G401.6 (cell line): ENCODE results near the gene DCAF7.

Source experiments
- FAIRE-seq: peaks from 2 replicates; lab custom pipeline; 2012; peaks lifted over from hg19 to GRCh38; lab: Jason Lieb, UNC

DCAF7 gene

GRCh38 chr17:63525190-63525946 lies 24.9 kb upstream of the DCAF7 start:
- no peak for FAIRE-seq

DNA sequence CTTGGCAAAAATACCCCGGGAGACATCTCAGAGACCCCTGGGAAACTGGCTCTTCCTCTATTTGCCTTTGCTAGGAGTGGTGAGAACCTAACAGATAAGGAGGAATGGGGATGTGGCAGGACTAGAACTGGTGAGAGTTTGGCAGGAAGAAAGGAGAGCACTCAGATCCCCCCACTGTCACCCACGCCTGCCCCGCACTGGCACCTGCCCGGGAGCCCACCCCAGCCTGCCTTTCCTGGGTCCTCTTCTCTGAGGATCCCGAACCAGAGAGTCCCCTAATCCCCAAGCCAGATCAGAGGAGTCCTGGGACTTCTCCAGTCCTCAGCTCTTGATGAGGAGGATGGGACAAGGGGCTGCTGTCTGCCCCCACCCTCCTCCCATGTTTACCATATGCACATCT lies 23.4 kb upstream of the DCAF7 start:
- FAIRE-seq: no peak

DNA sequence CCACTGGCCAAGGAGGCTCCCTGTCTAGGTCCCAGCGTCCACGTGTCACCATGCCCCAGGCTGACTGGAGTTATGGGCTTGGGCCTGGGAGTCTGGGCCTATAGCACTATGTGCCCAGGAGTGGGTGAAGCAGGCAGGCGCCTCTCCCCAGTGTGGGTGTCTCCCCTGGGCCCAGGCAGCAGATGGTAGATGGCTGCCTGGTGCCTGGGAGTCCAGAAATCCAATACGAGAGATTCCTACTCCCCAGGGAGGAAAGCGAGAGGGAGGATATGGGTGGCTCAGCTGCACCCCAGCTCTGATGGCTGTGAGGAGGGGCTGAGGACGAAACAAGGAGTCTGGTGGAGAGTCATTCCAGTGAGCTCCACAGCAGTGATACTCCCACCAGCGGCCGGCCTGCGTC lies 22.1 kb upstream of the DCAF7 start:
- FAIRE-seq: no peak

GRCh38 chr17:63529711-63530556 lies 20.3 kb upstream of the DCAF7 start:
- FAIRE-seq: no peak

DNA sequence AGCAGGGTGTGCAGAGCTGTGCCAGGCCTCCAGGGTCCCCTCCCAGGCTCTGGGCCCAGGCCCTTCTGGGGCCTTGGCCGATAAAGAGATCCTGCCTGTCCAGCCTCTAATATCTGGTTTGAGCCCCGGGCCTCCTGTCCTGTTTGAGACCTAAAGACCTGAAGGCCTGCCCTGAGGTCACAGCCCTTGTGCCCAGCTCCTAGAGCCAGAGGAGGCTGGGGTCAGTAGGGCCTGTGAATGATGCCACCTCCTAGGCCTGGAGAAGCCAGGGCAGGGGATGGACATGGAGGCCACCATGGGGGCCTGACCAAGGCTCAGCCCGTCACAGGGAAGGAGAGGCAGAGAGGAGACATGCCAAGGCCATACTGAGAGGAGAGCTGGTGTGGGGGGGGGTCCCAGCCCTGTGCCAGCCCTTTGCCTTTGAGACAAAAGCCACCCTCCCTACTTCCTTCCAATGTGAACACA lies 19.7 kb upstream of the DCAF7 start:
- no peak for FAIRE-seq

GRCh38 chr17:63531022-63531965 lies 19.0 kb upstream of the DCAF7 start:
- FAIRE-seq: no peak

DNA sequence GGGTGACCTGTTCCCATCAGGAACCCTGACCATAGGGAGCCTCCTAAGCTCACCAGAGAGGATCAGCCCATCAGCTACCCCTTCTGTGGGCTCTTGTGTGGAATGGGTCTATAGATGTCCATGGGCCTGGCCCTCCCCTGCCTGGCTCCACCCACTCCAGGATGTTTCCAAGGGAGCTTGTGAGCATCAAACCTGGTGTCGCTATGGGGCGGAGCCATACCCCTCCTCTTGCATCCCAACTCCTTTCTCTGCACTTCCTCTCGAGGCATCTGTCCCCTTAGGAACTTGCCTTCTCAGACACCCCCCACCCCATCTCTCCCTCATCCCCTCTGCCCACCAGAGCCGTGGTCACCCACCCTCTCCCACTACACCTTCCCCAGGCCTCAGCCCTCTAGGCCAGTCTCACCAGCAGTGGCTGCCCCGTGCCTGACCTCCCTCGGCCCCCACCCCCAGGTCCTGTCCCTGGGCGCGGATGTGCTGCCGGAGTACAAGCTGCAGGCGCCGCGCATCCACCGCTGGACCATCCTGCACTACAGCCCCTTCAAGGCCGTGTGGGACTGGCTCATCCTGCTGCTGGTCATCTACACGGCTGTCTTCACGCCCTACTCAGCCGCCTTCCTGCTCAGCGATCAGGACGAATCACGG lies 16.7 kb upstream of the DCAF7 start:
- FAIRE-seq: no peak

- no peak for FAIRE-seq
Measured at GRCh38 chr17:63534078-63534570, 16.2 kb upstream of the DCAF7 start.

- FAIRE-seq: no peak
Measured at GRCh38 chr17:63534816-63535455, 15.3 kb upstream of the DCAF7 start.

DNA sequence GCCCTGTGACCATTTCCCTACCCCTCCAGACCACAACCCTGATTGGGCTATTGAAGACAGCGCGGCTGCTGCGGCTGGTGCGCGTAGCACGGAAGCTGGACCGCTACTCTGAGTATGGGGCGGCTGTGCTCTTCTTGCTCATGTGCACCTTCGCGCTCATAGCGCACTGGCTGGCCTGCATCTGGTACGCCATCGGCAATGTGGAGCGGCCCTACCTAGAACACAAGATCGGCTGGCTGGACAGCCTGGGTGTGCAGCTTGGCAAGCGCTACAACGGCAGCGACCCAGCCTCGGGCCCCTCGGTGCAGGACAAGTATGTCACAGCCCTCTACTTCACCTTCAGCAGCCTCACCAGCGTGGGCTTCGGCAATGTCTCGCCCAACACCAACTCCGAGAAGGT lies 14.6 kb upstream of the DCAF7 start:
- FAIRE-seq: no peak

- FAIRE-seq: no peak
Measured at GRCh38 chr17:63537001-63537400, 13.3 kb upstream of the DCAF7 start.

DNA sequence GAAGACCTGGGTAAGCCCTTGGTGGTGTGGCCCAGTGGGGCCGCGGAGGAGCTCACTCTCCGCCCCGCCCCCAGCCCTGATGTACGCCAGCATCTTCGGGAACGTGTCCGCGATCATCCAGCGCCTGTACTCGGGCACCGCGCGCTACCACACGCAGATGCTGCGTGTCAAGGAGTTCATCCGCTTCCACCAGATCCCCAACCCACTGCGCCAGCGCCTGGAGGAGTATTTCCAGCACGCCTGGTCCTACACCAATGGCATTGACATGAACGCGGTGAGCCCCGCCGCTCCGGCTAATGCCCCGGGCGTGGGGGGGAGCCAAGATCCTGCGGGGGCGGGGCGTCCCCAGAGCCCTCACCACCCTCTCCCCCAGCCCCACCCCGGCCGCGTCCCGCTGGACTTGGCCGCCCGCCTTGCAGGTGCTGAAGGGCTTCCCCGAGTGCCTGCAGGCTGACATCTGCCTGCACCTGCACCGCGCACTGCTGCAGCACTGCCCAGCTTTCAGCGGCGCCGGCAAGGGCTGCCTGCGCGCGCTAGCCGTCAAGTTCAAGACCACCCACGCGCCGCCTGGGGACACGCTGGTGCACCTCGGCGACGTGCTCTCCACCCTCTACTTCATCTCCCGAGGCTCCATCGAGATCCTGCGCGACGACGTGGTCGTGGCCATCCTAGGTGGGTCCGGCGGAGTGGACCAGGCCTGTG lies 12.1 kb upstream of the DCAF7 start:
- FAIRE-seq: no peak

DNA sequence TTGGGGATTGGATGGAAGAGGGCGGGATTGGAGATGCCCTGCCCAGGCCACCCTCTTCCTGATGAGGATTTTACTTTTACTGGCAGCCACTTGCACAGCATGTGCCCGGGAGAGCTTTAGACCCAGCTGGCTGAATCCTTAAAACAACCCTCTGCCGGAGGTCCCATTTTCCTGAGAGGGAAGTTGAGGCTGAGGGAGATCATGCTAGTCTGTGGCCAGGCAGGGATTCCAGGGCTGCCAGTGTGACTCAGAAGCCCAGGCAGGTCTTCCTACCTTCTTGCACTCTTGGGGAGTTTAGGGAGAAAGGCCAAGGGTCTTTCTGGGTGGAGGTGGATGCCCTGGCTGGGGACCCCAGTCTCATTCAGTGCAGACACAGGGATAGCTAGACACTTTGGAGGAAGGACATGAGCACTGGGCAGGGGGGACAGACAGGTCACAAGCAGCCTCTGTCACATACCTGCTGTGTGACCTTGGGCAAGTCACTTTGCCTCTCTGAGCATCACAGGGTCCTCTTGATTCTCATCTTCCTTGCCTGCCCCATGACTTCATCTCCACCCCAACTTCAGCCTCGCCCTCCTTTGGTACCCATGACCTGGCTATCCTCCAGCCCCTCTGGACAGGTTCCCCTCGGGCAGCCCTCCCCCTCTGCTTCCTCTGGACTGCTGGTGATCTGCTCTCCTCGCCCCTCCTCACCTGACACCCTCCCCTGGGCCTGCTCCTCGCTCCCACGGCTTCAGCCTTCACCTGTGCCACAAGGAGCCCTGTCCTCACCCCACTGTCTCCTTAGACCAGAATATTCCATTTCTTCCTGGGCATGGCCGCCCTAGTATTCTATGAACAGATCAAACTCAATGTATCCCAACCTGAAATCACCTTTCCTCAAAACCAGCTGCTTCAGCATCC lies 11.3 kb upstream of the DCAF7 start:
- FAIRE-seq: no peak

DNA sequence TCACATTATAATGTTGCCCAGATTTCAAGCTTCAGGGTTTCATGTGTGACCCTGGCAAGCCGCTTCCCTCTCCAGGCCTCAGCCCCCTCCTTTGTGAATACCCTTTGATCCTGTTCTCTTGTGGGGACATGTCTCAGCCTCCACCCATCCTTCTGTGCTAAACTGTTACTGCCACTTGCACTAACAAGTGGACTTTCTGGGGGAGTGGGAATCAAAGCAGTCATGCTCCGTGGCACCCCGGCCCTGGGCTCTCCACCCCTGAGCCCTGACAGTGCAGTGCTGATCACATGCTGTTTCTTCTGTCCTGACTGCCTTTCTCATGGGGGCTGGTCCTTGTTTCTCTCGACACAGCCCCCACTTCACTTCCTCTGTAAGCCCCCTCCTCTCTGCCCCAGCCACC lies 9.7 kb upstream of the DCAF7 start:
- no peak for FAIRE-seq

- FAIRE-seq: no peak
Measured at GRCh38 chr17:63542218-63542545, 8.1 kb upstream of the DCAF7 start.

DNA sequence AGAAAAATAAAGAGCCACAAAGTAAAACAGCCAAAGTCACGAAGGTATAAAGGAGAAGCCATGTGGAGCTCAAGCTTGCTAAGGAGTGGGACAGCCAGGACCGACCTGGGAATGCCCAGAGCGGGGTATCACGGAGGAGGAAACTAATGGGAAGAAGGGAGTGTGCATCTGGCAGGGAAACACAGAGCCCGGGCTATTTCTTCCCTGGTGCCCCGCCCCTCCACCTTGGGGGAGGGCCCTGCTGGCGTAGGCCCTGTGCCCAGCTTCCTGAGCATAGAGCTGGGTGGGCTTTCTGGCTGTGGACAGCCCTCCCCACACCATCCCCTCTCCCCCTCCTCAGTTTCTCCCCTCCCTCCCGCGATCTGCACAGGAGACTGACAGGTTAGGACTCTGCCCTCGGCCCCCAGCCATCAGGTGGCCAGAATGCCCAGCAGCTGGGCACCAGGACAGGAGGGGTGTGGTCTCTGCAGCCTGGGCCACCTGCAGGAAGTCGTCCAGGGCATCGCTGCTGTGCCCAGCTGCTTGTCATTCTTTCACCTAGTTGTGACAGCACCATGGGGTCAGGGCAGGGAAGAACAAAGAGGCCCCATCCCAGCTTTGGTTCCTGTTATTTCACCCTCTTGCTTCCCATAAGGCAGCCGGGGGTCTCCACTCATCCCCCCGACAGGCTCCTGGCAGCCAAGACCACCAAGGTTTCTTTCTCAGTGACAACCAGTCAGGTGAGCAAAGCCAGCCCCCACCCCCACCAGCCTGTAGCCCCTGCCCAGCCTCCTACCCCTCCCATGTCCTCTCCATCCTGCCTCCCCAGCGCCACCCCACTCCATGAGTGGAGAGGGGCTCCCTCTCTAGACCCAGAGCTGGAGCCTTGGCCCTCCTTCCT lies 7.1 kb upstream of the DCAF7 start:
- FAIRE-seq: no peak

GRCh38 chr17:63543822-63544420 lies 6.4 kb upstream of the DCAF7 start:
- no peak for FAIRE-seq
